ENCODE data around the gene CD63. TPM values are rescaled to one million over a fixed set of nuclear protein-coding genes. Genes with fewer than 3 reads are reported as not detected.

Gene CD63
- total RNA-seq, 1 experiment from 2014 or later, result 409 TPM

DNA sequence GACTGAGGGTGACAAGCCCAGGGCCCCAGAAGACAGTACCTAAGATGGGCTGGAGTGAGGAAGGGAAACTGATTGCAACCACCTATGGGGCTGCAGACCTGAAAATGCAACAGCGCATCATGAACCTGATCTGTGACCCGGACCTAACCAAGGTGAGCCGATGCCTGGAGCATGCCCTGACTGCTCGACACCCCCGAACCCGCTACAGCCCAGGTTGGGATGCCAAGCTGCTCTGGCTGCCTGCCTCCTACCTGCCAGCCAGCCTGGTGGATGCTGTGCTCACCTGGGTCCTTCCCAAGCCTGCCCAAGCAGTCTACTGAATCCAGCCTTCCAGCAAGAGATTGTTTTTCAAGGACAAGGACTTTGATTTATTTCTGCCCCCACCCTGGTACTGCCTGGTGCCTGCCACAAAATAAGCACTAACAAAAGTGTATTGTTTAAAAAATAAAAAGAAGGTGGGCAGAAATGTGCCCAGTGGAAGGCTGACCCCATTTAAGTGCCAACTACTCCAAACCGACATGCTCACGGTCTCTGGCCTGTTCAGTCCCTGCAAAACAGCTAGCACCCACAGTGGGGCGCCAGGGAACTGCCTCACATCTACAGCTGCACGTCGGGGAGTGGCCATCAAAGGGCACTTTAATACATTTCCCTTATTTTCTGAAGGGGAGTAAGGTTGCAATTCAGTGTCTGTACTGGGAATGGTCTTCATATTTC is 4.4 kb downstream of the CD63 start (continued):
- TF ChIP-seq NR1H2 (CRISPR knock-in tag; IDR thresholded peaks at IDR 0.05), result no peak
- TF ChIP-seq ZNF121 (CRISPR knock-in tag; IDR thresholded peaks at IDR 0.05), result no peak
- TF ChIP-seq ZBTB21 (CRISPR knock-in tag; IDR thresholded peaks at IDR 0.05; ENCODE audit: borderline replicate concordance), result no peak
- no peak for TF ChIP-seq TP53 (CRISPR knock-in tag; IDR thresholded peaks at IDR 0.05)
- TF ChIP-seq NFE2L1 (CRISPR knock-in tag; IDR thresholded peaks at IDR 0.05), result no peak
- no peak for TF ChIP-seq HMGA2 (CRISPR knock-in tag; IDR thresholded peaks at IDR 0.05)

- ChIA-PET CTCF (interaction anchor here (1.6 to 10.8 kb wide), 4 partner anchors 14 to 68 kb away, joined by 8 to 160 read pairs (median 76); partner anchors contain the start of gene ITGA7), POLR2A (no interaction called here)
- H3K36me3 Mint-ChIP-seq, result peaks cover 20% of the 10 kb centered on the region
- H3K27ac Mint-ChIP-seq, result peak overlapping the region; percentile 38; the same call in 1 of the 2 replicates
- H3K9me3 Mint-ChIP-seq, result no peaks in the 10 kb centered on the region
- no peak overlapping the region for H3K4me3 Mint-ChIP-seq
- TF ChIP-seq SOX15 (CRISPR knock-in tag; IDR thresholded peaks at IDR 0.05) (no peak), JAZF1 (CRISPR knock-in tag; IDR thresholded peaks at IDR 0.05) (no peak), ZNF219 (CRISPR knock-in tag; IDR thresholded peaks at IDR 0.05; ENCODE audit: borderline replicate concordance) (no peak), RELA (CRISPR knock-in tag; IDR thresholded peaks at IDR 0.05; ENCODE audit: borderline replicate concordance) (no peak), SMAD4 (CRISPR knock-in tag; IDR thresholded peaks at IDR 0.05) (no peak), CBFB (CRISPR knock-in tag; IDR thresholded peaks at IDR 0.05; ENCODE audit: low read depth) (no peak), ATF1 (CRISPR knock-in tag; IDR thresholded peaks at IDR 0.05) (no peak)
- TF ChIP-seq, protein P1, sequence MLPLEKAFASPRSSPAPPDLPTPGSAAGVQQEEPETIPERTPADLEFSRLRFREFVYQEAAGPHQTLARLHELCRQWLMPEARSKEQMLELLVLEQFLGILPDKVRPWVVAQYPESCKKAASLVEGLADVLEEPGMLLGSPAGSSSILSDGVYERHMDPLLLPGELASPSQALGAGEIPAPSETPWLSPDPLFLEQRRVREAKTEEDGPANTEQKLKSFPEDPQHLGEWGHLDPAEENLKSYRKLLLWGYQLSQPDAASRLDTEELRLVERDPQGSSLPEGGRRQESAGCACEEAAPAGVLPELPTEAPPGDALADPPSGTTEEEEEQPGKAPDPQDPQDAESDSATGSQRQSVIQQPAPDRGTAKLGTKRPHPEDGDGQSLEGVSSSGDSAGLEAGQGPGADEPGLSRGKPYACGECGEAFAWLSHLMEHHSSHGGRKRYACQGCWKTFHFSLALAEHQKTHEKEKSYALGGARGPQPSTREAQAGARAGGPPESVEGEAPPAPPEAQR (CRISPR knock-in tag; IDR thresholded peaks at IDR 0.05), result no peak
- TF ChIP-seq, protein P2, sequence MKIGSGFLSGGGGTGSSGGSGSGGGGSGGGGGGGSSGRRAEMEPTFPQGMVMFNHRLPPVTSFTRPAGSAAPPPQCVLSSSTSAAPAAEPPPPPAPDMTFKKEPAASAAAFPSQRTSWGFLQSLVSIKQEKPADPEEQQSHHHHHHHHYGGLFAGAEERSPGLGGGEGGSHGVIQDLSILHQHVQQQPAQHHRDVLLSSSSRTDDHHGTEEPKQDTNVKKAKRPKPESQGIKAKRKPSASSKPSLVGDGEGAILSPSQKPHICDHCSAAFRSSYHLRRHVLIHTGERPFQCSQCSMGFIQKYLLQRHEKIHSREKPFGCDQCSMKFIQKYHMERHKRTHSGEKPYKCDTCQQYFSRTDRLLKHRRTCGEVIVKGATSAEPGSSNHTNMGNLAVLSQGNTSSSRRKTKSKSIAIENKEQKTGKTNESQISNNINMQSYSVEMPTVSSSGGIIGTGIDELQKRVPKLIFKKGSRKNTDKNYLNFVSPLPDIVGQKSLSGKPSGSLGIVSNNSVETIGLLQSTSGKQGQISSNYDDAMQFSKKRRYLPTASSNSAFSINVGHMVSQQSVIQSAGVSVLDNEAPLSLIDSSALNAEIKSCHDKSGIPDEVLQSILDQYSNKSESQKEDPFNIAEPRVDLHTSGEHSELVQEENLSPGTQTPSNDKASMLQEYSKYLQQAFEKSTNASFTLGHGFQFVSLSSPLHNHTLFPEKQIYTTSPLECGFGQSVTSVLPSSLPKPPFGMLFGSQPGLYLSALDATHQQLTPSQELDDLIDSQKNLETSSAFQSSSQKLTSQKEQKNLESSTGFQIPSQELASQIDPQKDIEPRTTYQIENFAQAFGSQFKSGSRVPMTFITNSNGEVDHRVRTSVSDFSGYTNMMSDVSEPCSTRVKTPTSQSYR (CRISPR knock-in tag; IDR thresholded peaks at IDR 0.05), result no peak
- DNase-seq (ENCODE audit: low spot score) (no peak), ATAC-seq (no peak)
- no peaks in the 10 kb centered on the region for H3K27me3 Mint-ChIP-seq (ENCODE audit: low read depth)
- peaks cover 22% of the 10 kb centered on the region for H3K4me1 Mint-ChIP-seq
Measured at GRCh38 chr12:55723516-55724225, 5.1 kb downstream of the CD63 start.

DNA sequence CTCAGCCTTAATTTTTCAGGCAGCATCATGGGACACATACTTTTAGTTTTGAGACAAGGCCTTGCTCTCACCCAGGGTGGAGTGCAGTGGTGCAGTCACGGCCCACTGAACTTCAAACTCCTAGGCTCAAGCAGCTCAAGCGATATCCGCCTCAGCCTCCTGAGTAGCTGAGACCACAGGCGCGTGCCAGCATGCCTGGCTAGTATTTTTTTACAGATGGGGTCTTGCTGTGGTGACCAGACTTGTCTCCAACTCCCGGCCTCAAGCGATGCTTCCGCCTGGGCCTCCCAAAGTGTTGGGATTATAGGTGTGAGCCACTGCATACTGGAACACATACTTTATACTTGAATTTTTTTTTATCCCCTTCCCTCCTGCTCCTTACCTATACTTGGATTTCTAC is 5.9 kb downstream of the CD63 start:
- no peaks in the 10 kb centered on the region for H3K27me3 Mint-ChIP-seq (ENCODE audit: low read depth)
- no peak overlapping the region for H3K4me3 Mint-ChIP-seq
- ChIA-PET POLR2A (no interaction called here), CTCF (interaction anchor here (2.8 to 10.8 kb wide), 3 partner anchors 14 to 41 kb away, joined by 20 to 160 read pairs (median 141); partner anchors contain the start of gene ITGA7)
- H3K36me3 Mint-ChIP-seq, result peaks cover 20% of the 10 kb centered on the region
- ATAC-seq (no peak), DNase-seq (ENCODE audit: low spot score) (no peak)
- H3K4me1 Mint-ChIP-seq, result peaks cover 29% of the 10 kb centered on the region
- H3K27ac Mint-ChIP-seq, result no peak overlapping the region
- TF ChIP-seq, protein P3, sequence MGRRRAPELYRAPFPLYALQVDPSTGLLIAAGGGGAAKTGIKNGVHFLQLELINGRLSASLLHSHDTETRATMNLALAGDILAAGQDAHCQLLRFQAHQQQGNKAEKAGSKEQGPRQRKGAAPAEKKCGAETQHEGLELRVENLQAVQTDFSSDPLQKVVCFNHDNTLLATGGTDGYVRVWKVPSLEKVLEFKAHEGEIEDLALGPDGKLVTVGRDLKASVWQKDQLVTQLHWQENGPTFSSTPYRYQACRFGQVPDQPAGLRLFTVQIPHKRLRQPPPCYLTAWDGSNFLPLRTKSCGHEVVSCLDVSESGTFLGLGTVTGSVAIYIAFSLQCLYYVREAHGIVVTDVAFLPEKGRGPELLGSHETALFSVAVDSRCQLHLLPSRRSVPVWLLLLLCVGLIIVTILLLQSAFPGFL (CRISPR knock-in tag; IDR thresholded peaks at IDR 0.05; ENCODE audit: borderline replicate concordance), result no peak
- TF ChIP-seq ZNF219 (CRISPR knock-in tag; IDR thresholded peaks at IDR 0.05; ENCODE audit: borderline replicate concordance), result no peak
- TF ChIP-seq, protein P4, sequence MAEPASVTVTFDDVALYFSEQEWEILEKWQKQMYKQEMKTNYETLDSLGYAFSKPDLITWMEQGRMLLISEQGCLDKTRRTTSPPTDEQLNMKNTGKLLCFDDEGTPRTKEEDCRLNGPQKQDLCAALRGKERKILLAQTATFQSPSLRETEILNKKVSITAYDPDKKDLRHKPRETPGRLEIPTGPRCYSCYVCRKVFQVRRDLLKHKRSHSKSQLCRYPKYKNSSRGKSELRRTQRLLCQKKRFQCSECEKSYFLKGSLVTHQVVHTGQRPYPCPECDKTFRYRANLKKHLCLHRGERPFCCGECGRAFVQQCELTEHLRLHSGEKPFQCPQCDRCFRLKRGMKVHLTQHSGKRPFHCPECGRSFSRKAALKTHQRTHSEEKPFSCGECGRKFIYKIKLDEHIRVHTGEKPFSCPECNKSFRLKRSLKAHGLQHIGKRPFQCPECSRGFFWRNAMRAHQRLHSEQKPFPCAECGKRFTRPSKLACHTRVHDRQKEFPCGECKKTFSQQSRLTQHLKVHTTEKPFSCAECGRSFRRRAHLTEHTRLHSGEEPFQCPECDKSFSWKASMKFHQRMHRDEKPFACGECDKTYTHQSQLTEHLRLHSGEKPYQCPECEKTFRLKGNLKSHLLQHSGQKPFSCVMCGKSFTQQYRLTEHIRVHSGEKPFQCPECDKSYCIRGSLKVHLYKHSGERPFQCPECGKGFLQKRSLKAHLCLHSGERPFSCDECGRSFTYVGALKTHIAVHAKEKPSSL (CRISPR knock-in tag; conservative IDR thresholded peaks at IDR 0.05), result no peak
- no peak for TF ChIP-seq GABPB1 (CRISPR knock-in tag; IDR thresholded peaks at IDR 0.05)
- TF ChIP-seq NFE2L1 (CRISPR knock-in tag; IDR thresholded peaks at IDR 0.05), result no peak
- TF ChIP-seq NR2C2 (CRISPR knock-in tag; IDR thresholded peaks at IDR 0.05), result no peak
- no peak for TF ChIP-seq JAZF1 (CRISPR knock-in tag; IDR thresholded peaks at IDR 0.05)
- no peak for TF ChIP-seq ZNF416 (CRISPR knock-in tag; IDR thresholded peaks at IDR 0.05)
- TF ChIP-seq ELF4 (CRISPR knock-in tag; IDR thresholded peaks at IDR 0.05; ENCODE audit: low read depth), result no peak
- no peak for TF ChIP-seq ZNF138 (CRISPR knock-in tag; conservative IDR thresholded peaks at IDR 0.05)
- H3K9me3 Mint-ChIP-seq, result no peaks in the 10 kb centered on the region

All from WTC11 (cell line).